ENCODE data around the gene MUC5AC.

MUC5AC gene

GRCh38 chr11:1118755-1119603, 38.8 kb upstream of the MUC5AC start:
- DNase-seq = no peak
- Histone ChIP-seq H3K4me3 (ENCODE audit: low read depth, low read length) (no peak overlapping the region), H3K27me3 (replicated peaks) (no peaks in the 10 kb centered on the region), H3K36me3 (replicated peaks) (no peaks in the 10 kb centered on the region), H3K27ac (no peak overlapping the region)
- TF ChIP-seq, protein P1, sequence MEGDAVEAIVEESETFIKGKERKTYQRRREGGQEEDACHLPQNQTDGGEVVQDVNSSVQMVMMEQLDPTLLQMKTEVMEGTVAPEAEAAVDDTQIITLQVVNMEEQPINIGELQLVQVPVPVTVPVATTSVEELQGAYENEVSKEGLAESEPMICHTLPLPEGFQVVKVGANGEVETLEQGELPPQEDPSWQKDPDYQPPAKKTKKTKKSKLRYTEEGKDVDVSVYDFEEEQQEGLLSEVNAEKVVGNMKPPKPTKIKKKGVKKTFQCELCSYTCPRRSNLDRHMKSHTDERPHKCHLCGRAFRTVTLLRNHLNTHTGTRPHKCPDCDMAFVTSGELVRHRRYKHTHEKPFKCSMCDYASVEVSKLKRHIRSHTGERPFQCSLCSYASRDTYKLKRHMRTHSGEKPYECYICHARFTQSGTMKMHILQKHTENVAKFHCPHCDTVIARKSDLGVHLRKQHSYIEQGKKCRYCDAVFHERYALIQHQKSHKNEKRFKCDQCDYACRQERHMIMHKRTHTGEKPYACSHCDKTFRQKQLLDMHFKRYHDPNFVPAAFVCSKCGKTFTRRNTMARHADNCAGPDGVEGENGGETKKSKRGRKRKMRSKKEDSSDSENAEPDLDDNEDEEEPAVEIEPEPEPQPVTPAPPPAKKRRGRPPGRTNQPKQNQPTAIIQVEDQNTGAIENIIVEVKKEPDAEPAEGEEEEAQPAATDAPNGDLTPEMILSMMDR (IDR thresholded peaks at IDR 0.05; ENCODE audit: low read depth, low read length, missing control alignments) = no peak
- in situ Hi-C loops (cut with HindIII; ENCODE audit: low pct_ligation_motif_present, low sequenced_read_pairs) = no loop called here

GRCh38 chr11:1119604-1120146, 38.1 kb upstream of the MUC5AC start:
- in situ Hi-C loops (cut with HindIII; ENCODE audit: low pct_ligation_motif_present, low sequenced_read_pairs) = no loop called here
- Histone ChIP-seq H3K36me3 (replicated peaks) (no peaks in the 10 kb centered on the region), H3K4me3 (ENCODE audit: low read depth, low read length) (no peak overlapping the region), H3K27me3 (replicated peaks) (no peaks in the 10 kb centered on the region), H3K27ac (no peak overlapping the region)
- DNase-seq = no peak
- TF ChIP-seq, protein P1 (IDR thresholded peaks at IDR 0.05; ENCODE audit: low read depth, low read length, missing control alignments) = no peak

DNA sequence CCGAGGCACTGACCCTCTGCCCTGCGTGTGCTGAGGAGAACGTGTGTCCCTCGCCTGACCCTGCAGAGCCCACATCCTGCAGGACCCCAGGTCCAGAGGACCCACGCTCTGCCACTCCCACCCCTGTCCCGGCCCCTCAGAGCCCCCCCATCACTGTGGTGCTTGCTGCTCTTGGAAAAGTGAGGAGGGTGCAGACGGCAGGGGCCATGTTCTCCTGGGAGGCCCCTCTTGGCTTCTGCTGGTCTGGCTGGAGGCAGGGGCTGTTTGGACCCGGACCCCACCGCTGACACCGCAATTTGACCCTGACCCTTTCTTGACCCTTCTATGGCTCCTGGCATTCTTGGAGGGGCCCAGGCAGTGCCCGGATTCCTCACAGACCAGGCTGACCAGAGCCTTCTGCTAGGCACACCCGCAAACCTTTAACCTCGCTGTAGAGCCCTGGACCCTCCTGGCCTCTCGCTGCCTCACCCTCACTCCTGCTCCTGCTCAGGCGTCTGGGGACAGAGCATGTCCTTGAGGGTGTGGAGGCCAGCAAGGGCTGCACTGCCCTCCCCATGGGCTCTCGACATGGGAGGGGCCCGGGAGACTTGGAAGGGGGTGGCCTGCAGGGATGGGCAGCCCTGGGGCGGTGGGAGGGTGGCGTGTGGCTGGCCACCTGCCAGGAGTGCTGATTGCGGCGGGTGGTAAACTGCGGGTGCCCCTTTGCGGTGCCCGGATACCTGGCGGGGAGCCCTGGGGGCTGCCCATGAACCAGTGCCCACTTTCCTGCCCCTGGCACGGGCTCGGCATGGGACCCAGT, 37.0 kb upstream of the MUC5AC start:
- in situ Hi-C loops (cut with HindIII; ENCODE audit: low pct_ligation_motif_present, low sequenced_read_pairs) = no loop called here
- DNase-seq = no peak

GRCh38 chr11:1121331-1121812, 36.4 kb upstream of the MUC5AC start:
- no peak for DNase-seq
- H3K4me3 ChIP-seq (ENCODE audit: low read depth, low read length) = no peak overlapping the region
- in situ Hi-C loops (cut with HindIII; ENCODE audit: low pct_ligation_motif_present, low sequenced_read_pairs) = no loop called here
- H3K36me3 ChIP-seq (replicated peaks) = no peaks in the 10 kb centered on the region
- H3K27me3 ChIP-seq (replicated peaks) = no peaks in the 10 kb centered on the region
- TF ChIP-seq, protein P1 (IDR thresholded peaks at IDR 0.05; ENCODE audit: low read depth, low read length, missing control alignments) = no peak
- H3K27ac ChIP-seq = no peak overlapping the region

More for the DNA sequence above, 37.0 kb upstream of the MUC5AC start:
- Histone ChIP-seq H3K4me3 (ENCODE audit: low read depth, low read length) (no peak overlapping the region), H3K27me3 (replicated peaks) (no peaks in the 10 kb centered on the region), H3K36me3 (replicated peaks) (no peaks in the 10 kb centered on the region), H3K27ac (no peak overlapping the region)
- TF ChIP-seq, protein P1 (IDR thresholded peaks at IDR 0.05; ENCODE audit: low read depth, low read length, missing control alignments) = no peak

GRCh38 chr11:1121813-1122663, 35.7 kb upstream of the MUC5AC start:
- no peak overlapping the region for H3K27ac ChIP-seq
- H3K4me3 ChIP-seq (ENCODE audit: low read depth, low read length) = no peak overlapping the region
- no peaks in the 10 kb centered on the region for H3K36me3 ChIP-seq (replicated peaks)
- DNase-seq = no peak
- in situ Hi-C loops (cut with HindIII; ENCODE audit: low pct_ligation_motif_present, low sequenced_read_pairs) = no loop called here
- H3K27me3 ChIP-seq (replicated peaks) = no peaks in the 10 kb centered on the region
- TF ChIP-seq, protein P1 (IDR thresholded peaks at IDR 0.05; ENCODE audit: low read depth, low read length, missing control alignments) = no peak

Measured in brain microvascular endothelial cell (primary cell).